Adipocyte (in vitro differentiated cells): ENCODE data around the gene PTGFRN.
"Not testable (repeated sequence)": the region's sequence is repeated elsewhere in the genome, so short reads cannot be mapped to it uniquely, and the experiment has no call there.

Experiments used
- DNase-seq: peaks from one replicate; pipeline ENCODE4 v3.0.0-alpha.2; 2015; ENCODE audit warnings: low read depth
- H3K27me3 ChIP-seq: replicated peaks from 2 replicates; pipeline ENCODE4 v1.7.0; 2013; ENCODE audit warnings: mild to moderate bottlenecking, low read length, moderate library complexity; ENCODE audit not compliant: control insufficient read depth, insufficient read depth
- H3K36me3 ChIP-seq: 2 replicates; pipeline ENCODE4 v1.7.0; 2013; ENCODE audit warnings: low read length, mild to moderate bottlenecking, moderate library complexity; ENCODE audit not compliant: control insufficient read depth, insufficient read depth, severe bottlenecking
- H3K4me1 ChIP-seq: 2 replicates; pipeline ENCODE4 v1.7.0; 2013; ENCODE audit warnings: mild to moderate bottlenecking, low read length, moderate library complexity; ENCODE audit not compliant: control insufficient read depth, insufficient read depth
- H3K4me3 ChIP-seq: 2 replicates; pipeline ENCODE4 v1.7.0; 2013; ENCODE audit warnings: mild to moderate bottlenecking, low read length, moderate library complexity
- H3K9ac ChIP-seq: 2 replicates; pipeline ENCODE4 v1.7.0; 2013; ENCODE audit warnings: mild to moderate bottlenecking, low read length, moderate library complexity
- H3K9me3 ChIP-seq: 2 replicates; pipeline ENCODE4 v1.7.0; 2013; ENCODE audit warnings: mild to moderate bottlenecking, low read length, moderate library complexity; ENCODE audit not compliant: control insufficient read depth

PTGFRN gene

GRCh38 chr1:116961606-116962005 is 51.9 kb downstream of the PTGFRN start:
- Histone ChIP-seq H3K27me3 (no peaks in the 10 kb centered on the region), H3K9ac (no peak overlapping the region), H3K9me3 (no peaks in the 10 kb centered on the region), H3K4me1 (no peaks in the 10 kb centered on the region), H3K4me3 (no peak overlapping the region), H3K36me3 (peaks cover 7% of the 10 kb centered on the region)
- no peak for DNase-seq

GRCh38 chr1:116962987-116963639 is 53.4 kb downstream of the PTGFRN start:
- Histone ChIP-seq H3K9me3 (no peaks in the 10 kb centered on the region), H3K27me3 (no peaks in the 10 kb centered on the region), H3K4me3 (no peak overlapping the region), H3K9ac (no peak overlapping the region), H3K36me3 (peaks cover 15% of the 10 kb centered on the region), H3K4me1 (no peaks in the 10 kb centered on the region)
- DNase-seq: no peak

- no peak overlapping the region for H3K9ac ChIP-seq
- DNase-seq: no peak
- no peak overlapping the region for H3K4me3 ChIP-seq
- no peaks in the 10 kb centered on the region for H3K27me3 ChIP-seq
- no peaks in the 10 kb centered on the region for H3K4me1 ChIP-seq
- H3K9me3 ChIP-seq: no peaks in the 10 kb centered on the region
- peaks cover 9% of the 10 kb centered on the region for H3K36me3 ChIP-seq
These were observed 57.1 kb downstream of the PTGFRN start for GRCh38 chr1:116966791-116967190.

GRCh38 chr1:116968724-116969123 is 59.0 kb downstream of the PTGFRN start:
- peaks cover 8% of the 10 kb centered on the region for H3K36me3 ChIP-seq

GRCh38 chr1:116971258-116971860 is 61.6 kb downstream of the PTGFRN start:
- Histone ChIP-seq H3K27me3 (no peaks in the 10 kb centered on the region), H3K4me3 (no peak overlapping the region), H3K9me3 (no peaks in the 10 kb centered on the region), H3K9ac (no peak overlapping the region), H3K36me3 (peaks cover 8% of the 10 kb centered on the region), H3K4me1 (peaks cover 7% of the 10 kb centered on the region)
- no peak for DNase-seq

More at GRCh38 chr1:116968724-116969123, 59.0 kb downstream of the PTGFRN start:
- Histone ChIP-seq H3K9ac (no peak overlapping the region), H3K27me3 (no peaks in the 10 kb centered on the region), H3K9me3 (no peaks in the 10 kb centered on the region), H3K4me3 (no peak overlapping the region), H3K4me1 (peaks cover 7% of the 10 kb centered on the region)
- no peak for DNase-seq

- Histone ChIP-seq H3K36me3 (peaks cover 7% of the 10 kb centered on the region), H3K4me3 (no peak overlapping the region), H3K9me3 (no peaks in the 10 kb centered on the region), H3K9ac (no peak overlapping the region), H3K4me1 (peaks cover 7% of the 10 kb centered on the region), H3K27me3 (no peaks in the 10 kb centered on the region)
- DNase-seq: peak; percentile 32
These were observed 62.4 kb downstream of the PTGFRN start for GRCh38 chr1:116971965-116972673.

- no peak for DNase-seq
- Histone ChIP-seq H3K27me3 (no peaks in the 10 kb centered on the region), H3K9me3 (no peaks in the 10 kb centered on the region), H3K4me3 (no peak overlapping the region), H3K9ac (no peak overlapping the region), H3K4me1 (peaks cover 7% of the 10 kb centered on the region), H3K36me3 (peaks cover 1% of the 10 kb centered on the region)
These were observed 62.9 kb downstream of the PTGFRN start for GRCh38 chr1:116972674-116973030.

GRCh38 chr1:116980309-116980708 is 70.6 kb downstream of the PTGFRN start:
- H3K27me3 ChIP-seq, H3K9me3 ChIP-seq, H3K9ac ChIP-seq, H3K36me3 ChIP-seq, H3K4me3 ChIP-seq, H3K4me1 ChIP-seq, DNase-seq: not testable (repeated sequence)

- H3K9ac ChIP-seq: no peak overlapping the region
- no peaks in the 10 kb centered on the region for H3K27me3 ChIP-seq
- no peaks in the 10 kb centered on the region for H3K9me3 ChIP-seq
- peaks cover 9% of the 10 kb centered on the region for H3K4me1 ChIP-seq
- no peak overlapping the region for H3K4me3 ChIP-seq
- DNase-seq: no peak
- H3K36me3 ChIP-seq: no peaks in the 10 kb centered on the region
These were observed 71.9 kb downstream of the PTGFRN start for GRCh38 chr1:116981521-116982037.

- no peaks in the 10 kb centered on the region for H3K27me3 ChIP-seq
- no peak for DNase-seq
These were observed 72.7 kb downstream of the PTGFRN start for GRCh38 chr1:116982319-116983004.

GRCh38 chr1:116983112-116983511 is 73.4 kb downstream of the PTGFRN start:
- no peaks in the 10 kb centered on the region for H3K27me3 ChIP-seq
- H3K4me1 ChIP-seq: peaks cover 11% of the 10 kb centered on the region
- no peaks in the 10 kb centered on the region for H3K9me3 ChIP-seq
- no peak overlapping the region for H3K4me3 ChIP-seq
- no peaks in the 10 kb centered on the region for H3K36me3 ChIP-seq
- DNase-seq: no peak
- no peak overlapping the region for H3K9ac ChIP-seq

More at GRCh38 chr1:116982319-116983004, 72.7 kb downstream of the PTGFRN start:
- no peak overlapping the region for H3K4me3 ChIP-seq
- peaks cover 9% of the 10 kb centered on the region for H3K4me1 ChIP-seq
- no peaks in the 10 kb centered on the region for H3K36me3 ChIP-seq
- H3K9ac ChIP-seq: no peak overlapping the region
- no peaks in the 10 kb centered on the region for H3K9me3 ChIP-seq
